Urothelium cell line (cell line): ENCODE data around the gene SUPT20HL2.
"Not testable (repeated sequence)": the region's sequence is repeated elsewhere in the genome, so short reads cannot be mapped to it uniquely, and the experiment has no call there.

Experiments
- DNase-seq: peaks from one replicate; pipeline ENCODE4 v3.0.0; 2011; ENCODE audit warnings: low spot score, mixed read lengths
- FAIRE-seq: peaks from 2 replicates; lab custom pipeline; 2011; peaks lifted over from hg19 to GRCh38; lab: Jason Lieb, UNC

SUPT20HL2 gene

GRCh38 chrX:24310916-24311315, 3.0 kb downstream of the SUPT20HL2 start:
- not testable (repeated sequence) for FAIRE-seq, DNase-seq

- FAIRE-seq, DNase-seq: not testable (repeated sequence)
These were observed 4.1 kb downstream of the SUPT20HL2 start for GRCh38 chrX:24309580-24310374.

- not testable (repeated sequence) for DNase-seq, FAIRE-seq
These were observed 5.1 kb downstream of the SUPT20HL2 start for GRCh38 chrX:24308803-24309202.

GRCh38 chrX:24306440-24306839, 7.4 kb downstream of the SUPT20HL2 start:
- FAIRE-seq (no peak), DNase-seq (no peak)

- DNase-seq (no peak), FAIRE-seq (no peak)
These were observed 8.0 kb downstream of the SUPT20HL2 start for GRCh38 chrX:24305905-24306304.

GRCh38 chrX:24301806-24302205, 12.1 kb downstream of the SUPT20HL2 start:
- no peak for DNase-seq
- FAIRE-seq = no peak

- FAIRE-seq (no peak), DNase-seq (no peak)
These were observed 12.8 kb downstream of the SUPT20HL2 start for GRCh38 chrX:24301060-24301459.

GRCh38 chrX:24298191-24298590, 15.7 kb downstream of the SUPT20HL2 start:
- FAIRE-seq (no peak), DNase-seq (no peak)

- FAIRE-seq (no peak), DNase-seq (no peak)
These were observed 19.2 kb downstream of the SUPT20HL2 start for GRCh38 chrX:24294619-24295018.

- no peak for FAIRE-seq
- no peak for DNase-seq
These were observed 20.5 kb downstream of the SUPT20HL2 start for GRCh38 chrX:24293412-24293811.

GRCh38 chrX:24292353-24292752, 21.5 kb downstream of the SUPT20HL2 start:
- DNase-seq (no peak), FAIRE-seq (no peak)

GRCh38 chrX:24285082-24285481, 28.8 kb downstream of the SUPT20HL2 start:
- FAIRE-seq = no peak
- DNase-seq = no peak

GRCh38 chrX:24283127-24283794, 30.6 kb downstream of the SUPT20HL2 start:
- DNase-seq = no peak
- FAIRE-seq = no peak

GRCh38 chrX:24282381-24283126, 31.3 kb downstream of the SUPT20HL2 start:
- no peak for FAIRE-seq
- no peak for DNase-seq

- FAIRE-seq (no peak), DNase-seq (no peak)
These were observed 36.5 kb downstream of the SUPT20HL2 start for GRCh38 chrX:24277405-24277804.

GRCh38 chrX:24276015-24276414, 37.9 kb downstream of the SUPT20HL2 start:
- DNase-seq (no peak), FAIRE-seq (no peak)

GRCh38 chrX:24271262-24271661, 42.6 kb downstream of the SUPT20HL2 start:
- DNase-seq (no peak), FAIRE-seq (no peak)

GRCh38 chrX:24268786-24269185, 45.1 kb downstream of the SUPT20HL2 start:
- no peak for DNase-seq
- no peak for FAIRE-seq

GRCh38 chrX:24266996-24267395, 46.9 kb downstream of the SUPT20HL2 start:
- no peak for DNase-seq
- no peak for FAIRE-seq

- DNase-seq = peak; percentile 4
- FAIRE-seq = no peak
These were observed 49.5 kb downstream of the SUPT20HL2 start for GRCh38 chrX:24264383-24264782.

- no peak for DNase-seq
- no peak for FAIRE-seq
These were observed 51.6 kb downstream of the SUPT20HL2 start for GRCh38 chrX:24262309-24262708.
